Choroid plexus epithelial cell (primary cell): ENCODE measurements around the gene DNLZ.

ENCODE experiments used
- DNase-seq: peaks from one replicate; pipeline ENCODE4 v3.0.0-alpha.2; 2010; ENCODE audit warnings: low read depth
- H3K4me3 ChIP-seq: 2 replicates; pipeline ENCODE4 v1.5.1; 2011; ENCODE audit warnings: low read depth, mild to moderate bottlenecking, control low read depth, low read length, moderate library complexity
- TF ChIP-seq, protein P1 (sequence below): conservative IDR thresholded peaks from 2 replicates; pipeline ENCODE4 v1.5.1; 2011; ENCODE audit warnings: low read depth, mild to moderate bottlenecking, control low read depth, inconsistent platforms, low read length, moderate library complexity

The DNLZ gene

DNA sequence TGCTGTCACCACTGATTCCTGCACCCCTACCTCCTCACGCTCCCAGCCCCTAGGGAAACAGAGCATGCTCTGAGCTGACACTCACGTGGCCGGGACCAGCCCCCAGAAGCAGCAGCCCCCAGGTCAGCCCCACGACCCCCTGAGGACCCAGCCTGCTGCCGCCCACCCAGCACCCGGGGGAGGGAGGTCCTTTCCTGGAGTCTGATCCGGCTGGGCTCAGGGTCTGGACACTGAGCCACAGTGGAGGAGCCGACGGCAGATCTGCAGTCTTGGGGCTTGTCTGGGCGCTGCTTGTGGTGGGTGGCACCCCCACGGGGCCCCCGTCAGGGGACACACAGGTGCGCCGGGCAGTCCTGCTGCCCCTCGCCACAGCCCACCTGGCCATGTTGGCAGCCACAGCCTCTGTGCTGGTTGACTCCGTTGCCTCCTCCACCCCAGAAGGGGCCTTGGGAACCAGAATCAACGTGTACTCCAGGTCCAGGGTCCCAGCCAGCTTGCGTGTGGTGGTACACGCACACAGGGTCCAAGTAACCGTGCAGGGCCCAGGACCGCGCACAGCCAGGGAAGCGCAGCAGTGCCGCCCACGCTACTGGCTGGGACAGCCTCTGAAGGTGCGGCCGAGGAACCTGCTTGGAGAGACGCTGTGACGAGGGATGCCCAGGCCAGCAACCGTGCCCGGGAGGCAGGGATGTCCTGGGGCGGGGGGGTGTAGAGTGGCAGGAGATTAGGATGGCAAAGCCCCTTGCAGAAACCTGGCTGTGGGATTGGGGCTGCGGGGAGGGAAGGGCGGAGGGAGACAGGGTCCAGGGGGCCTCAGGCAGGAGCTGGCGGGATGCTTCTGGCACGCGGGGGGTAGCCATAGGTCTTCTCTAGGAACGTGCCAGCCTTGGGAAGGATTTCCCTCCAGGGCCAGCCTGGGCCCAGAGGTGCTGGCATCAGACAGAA is 3.5 kb downstream of the DNLZ start:
- no peak overlapping the region for H3K4me3 ChIP-seq
- TF ChIP-seq, protein P1, sequence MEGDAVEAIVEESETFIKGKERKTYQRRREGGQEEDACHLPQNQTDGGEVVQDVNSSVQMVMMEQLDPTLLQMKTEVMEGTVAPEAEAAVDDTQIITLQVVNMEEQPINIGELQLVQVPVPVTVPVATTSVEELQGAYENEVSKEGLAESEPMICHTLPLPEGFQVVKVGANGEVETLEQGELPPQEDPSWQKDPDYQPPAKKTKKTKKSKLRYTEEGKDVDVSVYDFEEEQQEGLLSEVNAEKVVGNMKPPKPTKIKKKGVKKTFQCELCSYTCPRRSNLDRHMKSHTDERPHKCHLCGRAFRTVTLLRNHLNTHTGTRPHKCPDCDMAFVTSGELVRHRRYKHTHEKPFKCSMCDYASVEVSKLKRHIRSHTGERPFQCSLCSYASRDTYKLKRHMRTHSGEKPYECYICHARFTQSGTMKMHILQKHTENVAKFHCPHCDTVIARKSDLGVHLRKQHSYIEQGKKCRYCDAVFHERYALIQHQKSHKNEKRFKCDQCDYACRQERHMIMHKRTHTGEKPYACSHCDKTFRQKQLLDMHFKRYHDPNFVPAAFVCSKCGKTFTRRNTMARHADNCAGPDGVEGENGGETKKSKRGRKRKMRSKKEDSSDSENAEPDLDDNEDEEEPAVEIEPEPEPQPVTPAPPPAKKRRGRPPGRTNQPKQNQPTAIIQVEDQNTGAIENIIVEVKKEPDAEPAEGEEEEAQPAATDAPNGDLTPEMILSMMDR, result no peak
- no peak for DNase-seq

DNA sequence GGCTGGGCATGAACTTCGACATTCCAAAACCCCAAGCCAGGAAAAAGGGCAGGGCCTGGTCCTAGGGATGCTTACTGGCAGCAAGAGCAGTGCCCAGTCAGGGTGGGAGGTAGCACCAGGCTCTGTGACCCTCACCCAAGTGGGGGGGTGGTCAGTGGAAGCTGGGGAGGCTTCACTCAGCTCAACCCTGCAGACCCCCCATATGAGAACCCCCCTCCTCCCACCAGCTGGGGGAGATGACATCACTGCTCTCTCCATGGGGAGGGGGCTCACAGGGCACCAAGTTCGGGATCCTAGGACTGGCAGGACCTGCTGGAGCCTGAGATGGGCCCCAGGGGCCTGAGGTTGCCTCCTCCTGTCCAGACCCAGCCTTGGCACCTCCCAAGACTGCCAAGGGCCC is 4.7 kb downstream of the DNLZ start:
- TF ChIP-seq, protein P1, result no peak
- no peak for DNase-seq
- H3K4me3 ChIP-seq, result no peak overlapping the region

DNA sequence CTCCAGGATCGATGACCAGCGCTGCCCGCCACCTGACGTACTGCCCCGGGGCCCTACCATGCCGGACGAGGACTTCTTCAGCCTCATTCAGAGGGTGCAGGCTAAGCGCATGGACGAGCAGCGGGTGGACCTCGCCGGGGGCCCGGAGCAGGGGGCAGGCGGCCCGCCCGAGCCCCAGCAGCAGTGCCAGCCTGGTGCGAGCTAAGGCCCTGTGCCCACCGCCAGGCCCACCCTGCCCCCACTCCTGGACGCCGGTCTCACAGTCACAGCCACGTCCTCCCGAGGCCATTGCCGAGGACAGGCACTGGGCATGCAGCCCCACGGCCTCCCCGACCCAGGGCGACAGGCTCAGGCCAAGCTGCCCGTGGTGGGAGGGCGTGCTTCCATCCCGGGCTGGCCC is 5.5 kb downstream of the DNLZ start:
- no peak for DNase-seq
- TF ChIP-seq, protein P1, result no peak
- no peak overlapping the region for H3K4me3 ChIP-seq

DNA sequence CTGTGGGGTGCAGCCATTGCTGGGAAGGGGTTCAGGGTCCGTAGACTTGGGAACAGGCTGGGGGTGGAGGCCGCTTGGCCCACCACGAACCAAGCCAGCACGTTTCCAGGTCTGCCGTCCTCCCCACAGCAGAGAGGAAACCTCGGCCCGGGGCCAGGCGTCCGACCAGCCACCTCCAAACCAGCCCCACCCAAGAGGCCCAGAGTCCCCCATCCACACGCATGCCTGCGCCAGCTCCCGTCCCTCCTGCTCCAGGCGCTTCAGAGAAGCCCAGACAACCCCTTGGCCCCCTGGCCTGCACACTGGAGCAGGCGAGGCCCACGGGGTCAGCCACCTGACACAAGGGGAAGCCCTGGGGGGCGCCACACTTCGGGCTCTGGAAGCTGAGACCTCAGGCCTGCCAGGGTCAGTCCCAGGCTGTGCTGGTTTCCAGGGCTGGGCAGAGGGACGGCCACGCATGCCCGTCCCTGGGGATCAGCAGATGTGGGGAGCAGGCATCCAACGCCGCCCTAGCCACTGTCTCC is 6.3 kb downstream of the DNLZ start:
- no peak for DNase-seq
- no peak overlapping the region for H3K4me3 ChIP-seq
- TF ChIP-seq, protein P1, result no peak

DNA sequence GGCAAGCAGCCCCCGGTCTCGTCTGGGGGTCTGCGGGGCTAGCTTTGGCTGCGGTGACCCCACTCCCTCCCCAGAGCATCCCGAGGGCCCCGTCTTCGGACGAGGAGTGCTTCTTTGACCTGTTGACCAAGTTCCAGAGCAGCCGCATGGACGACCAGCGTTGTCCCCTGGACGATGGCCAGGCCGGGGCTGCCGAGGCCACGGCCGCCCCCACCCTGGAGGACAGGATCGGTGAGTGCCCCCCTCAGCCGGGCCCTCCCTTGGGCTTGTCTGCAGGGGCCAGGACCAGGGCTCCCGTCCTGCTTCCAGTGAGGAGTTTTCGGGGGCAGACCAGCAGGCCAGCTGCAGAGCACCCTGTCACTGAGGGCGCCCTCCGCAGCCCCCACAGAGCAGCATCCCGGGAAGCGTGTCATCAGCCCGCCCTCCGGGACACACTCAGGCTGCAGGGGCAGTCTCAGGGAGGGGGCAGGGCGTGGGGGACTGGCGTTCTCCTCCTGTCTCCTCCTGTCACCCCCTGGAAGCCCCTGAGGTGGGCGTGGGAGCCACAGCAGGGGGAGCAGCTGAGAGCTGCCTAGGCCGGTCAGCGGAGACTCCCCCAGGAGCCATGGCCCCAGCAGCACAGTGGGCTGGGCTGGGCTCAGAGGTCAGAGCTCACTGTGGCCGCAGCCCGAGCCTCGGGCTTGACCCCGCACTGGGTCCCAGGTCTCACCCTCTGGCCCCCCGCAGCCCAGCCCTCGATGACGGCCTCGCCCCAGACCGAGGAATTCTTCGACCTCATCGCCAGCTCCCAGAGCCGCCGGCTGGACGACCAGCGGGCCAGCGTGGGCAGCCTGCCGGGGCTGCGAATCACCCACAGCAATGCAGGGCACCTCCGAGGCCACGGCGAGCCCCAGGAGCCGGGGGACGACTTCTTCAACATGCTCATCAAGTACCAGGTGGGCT is 7.7 kb downstream of the DNLZ start:
- DNase-seq, result no peak
- TF ChIP-seq, protein P1, result no peak
- H3K4me3 ChIP-seq, result no peak overlapping the region

DNA sequence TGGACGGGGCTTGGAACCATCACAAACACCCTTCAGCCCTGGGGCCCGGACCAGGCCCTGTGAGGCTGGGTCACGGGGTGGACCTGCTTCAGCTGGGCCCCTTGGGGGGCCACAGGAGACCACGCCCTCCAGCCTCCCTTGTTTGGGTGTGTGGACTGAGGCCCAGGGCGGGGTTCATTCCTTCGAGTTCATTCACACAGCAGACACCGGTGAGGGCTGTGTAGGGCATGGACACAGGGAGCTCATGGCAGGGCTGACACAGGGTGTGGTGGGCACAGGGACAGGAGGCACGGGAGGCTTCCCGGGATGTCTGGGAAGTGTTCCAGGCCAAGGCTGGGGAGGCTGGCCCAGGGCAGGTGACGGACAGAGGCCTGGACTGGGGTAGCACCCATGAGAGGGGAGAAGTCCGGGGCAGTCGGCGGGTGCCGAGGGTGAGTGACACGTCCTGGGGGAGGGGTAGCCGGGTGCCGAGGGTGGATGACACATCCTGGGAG is 8.9 kb downstream of the DNLZ start:
- TF ChIP-seq, protein P1, result no peak
- peak; percentile 40 for DNase-seq
- no peak overlapping the region for H3K4me3 ChIP-seq
